ENCODE results near the gene CACNA2D4.

CACNA2D4 gene

DNA sequence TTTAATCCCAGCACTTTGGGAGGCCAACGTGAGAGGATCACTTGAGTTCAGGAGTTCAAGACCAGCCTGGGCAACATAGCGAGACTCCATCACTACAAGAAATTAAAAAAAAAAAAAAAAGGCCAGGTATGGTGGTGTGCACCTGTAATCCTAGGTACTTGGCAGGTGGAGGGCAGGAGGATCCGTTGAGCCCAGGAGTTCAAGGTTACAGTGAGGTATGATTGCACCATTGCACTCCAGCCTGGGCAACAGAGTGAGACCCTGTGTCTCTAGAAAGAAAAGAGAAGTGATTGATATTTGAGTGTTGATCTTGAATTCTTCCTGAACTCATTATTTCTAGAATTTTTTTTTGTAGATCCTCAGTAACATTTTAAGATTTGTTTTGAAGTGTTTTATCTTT lies 168.2 kb downstream of the CACNA2D4 start:
- TF ChIP-seq, protein P1, sequence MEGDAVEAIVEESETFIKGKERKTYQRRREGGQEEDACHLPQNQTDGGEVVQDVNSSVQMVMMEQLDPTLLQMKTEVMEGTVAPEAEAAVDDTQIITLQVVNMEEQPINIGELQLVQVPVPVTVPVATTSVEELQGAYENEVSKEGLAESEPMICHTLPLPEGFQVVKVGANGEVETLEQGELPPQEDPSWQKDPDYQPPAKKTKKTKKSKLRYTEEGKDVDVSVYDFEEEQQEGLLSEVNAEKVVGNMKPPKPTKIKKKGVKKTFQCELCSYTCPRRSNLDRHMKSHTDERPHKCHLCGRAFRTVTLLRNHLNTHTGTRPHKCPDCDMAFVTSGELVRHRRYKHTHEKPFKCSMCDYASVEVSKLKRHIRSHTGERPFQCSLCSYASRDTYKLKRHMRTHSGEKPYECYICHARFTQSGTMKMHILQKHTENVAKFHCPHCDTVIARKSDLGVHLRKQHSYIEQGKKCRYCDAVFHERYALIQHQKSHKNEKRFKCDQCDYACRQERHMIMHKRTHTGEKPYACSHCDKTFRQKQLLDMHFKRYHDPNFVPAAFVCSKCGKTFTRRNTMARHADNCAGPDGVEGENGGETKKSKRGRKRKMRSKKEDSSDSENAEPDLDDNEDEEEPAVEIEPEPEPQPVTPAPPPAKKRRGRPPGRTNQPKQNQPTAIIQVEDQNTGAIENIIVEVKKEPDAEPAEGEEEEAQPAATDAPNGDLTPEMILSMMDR (IDR thresholded peaks at IDR 0.05; ENCODE audit: low read depth, low read length): no peak
- no peak overlapping the region for H3K4me3 ChIP-seq (ENCODE audit: low read depth, low read length)

- TF ChIP-seq, protein P1 (IDR thresholded peaks at IDR 0.05; ENCODE audit: low read depth, low read length): no peak
- H3K4me3 ChIP-seq (ENCODE audit: low read depth, low read length): no peak overlapping the region
Observed at GRCh38 chr12:1749019-1749418, 169.4 kb downstream of the CACNA2D4 start.

DNA sequence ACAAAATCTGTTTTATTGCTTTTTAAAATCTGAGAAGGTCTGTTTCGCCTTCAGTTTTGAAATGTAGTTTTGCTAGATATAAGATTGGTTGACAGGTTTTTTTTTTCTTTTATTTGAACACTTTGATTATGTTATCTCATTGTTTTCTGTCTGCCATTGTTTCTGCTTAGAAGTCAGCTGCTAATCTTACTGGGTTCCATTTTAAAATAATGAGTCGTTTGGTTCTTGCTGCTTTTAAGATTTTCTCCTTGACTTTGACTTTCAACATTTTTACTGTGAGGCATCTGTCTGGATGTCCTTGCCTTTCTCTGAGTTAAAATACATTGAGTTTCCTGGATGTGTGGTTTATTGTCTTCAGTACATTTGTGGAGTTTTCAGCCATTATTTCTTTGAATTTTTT lies 170.8 kb downstream of the CACNA2D4 start:
- no peak overlapping the region for H3K4me3 ChIP-seq (ENCODE audit: low read depth, low read length)
- TF ChIP-seq, protein P1 (IDR thresholded peaks at IDR 0.05; ENCODE audit: low read depth, low read length): no peak

GRCh38 chr12:1744932-1745331 lies 173.5 kb downstream of the CACNA2D4 start:
- TF ChIP-seq, protein P1 (IDR thresholded peaks at IDR 0.05; ENCODE audit: low read depth, low read length): no peak
- no peak overlapping the region for H3K4me3 ChIP-seq (ENCODE audit: low read depth, low read length)
